AG09309 (cell line): Measurements from ENCODE around the gene HDDC3.
"Not testable (repeated sequence)": the region's sequence is repeated elsewhere in the genome, so short reads cannot be mapped to it uniquely, and the experiment has no call there.

Experiments used
- DNase-seq: peaks from one replicate; pipeline ENCODE4 v3.0.0-alpha.2; 2010; ENCODE audit warnings: low read depth
- H3K4me3 ChIP-seq: 2 replicates; pipeline ENCODE4 v1.5.1; 2011; ENCODE audit warnings: mild to moderate bottlenecking, low read depth, low read length, moderate library complexity; ENCODE audit not compliant: control insufficient read depth
- TF ChIP-seq, protein P1 (sequence below): IDR thresholded peaks from 2 replicates; pipeline ENCODE4 v1.5.1; 2011; ENCODE audit warnings: mild to moderate bottlenecking, low read depth, low read length, inconsistent platforms; ENCODE audit not compliant: insufficient read depth, control insufficient read depth; ENCODE audit errors: missing control alignments

HDDC3 gene

DNA sequence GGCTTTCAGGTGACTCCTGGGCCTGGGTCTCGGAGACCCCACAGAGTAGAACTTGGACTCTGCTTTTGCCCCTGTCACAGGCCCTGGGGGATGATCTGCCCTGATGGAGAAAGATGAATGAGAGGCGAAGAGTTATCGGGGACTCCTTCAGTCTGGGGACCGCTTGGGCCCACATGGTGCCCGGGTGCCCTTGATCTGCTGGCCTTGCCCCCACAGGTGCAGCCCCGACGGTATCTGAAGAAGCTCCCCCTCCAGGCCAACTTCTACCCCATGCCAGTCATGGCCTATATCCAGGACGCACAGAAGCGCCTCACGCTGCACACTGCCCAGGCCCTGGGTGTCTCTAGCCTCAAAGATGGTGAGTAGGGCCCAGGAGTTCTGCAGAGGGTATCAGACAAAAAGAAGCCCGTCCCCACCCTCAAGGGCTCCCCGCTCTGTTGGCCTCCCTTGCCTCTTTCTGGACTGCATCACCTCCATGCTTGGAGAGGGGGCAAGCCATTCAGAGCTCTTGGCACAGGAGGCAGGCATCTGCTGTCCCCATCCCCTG is 18.9 kb downstream of the HDDC3 start:
- TF ChIP-seq, protein P1, sequence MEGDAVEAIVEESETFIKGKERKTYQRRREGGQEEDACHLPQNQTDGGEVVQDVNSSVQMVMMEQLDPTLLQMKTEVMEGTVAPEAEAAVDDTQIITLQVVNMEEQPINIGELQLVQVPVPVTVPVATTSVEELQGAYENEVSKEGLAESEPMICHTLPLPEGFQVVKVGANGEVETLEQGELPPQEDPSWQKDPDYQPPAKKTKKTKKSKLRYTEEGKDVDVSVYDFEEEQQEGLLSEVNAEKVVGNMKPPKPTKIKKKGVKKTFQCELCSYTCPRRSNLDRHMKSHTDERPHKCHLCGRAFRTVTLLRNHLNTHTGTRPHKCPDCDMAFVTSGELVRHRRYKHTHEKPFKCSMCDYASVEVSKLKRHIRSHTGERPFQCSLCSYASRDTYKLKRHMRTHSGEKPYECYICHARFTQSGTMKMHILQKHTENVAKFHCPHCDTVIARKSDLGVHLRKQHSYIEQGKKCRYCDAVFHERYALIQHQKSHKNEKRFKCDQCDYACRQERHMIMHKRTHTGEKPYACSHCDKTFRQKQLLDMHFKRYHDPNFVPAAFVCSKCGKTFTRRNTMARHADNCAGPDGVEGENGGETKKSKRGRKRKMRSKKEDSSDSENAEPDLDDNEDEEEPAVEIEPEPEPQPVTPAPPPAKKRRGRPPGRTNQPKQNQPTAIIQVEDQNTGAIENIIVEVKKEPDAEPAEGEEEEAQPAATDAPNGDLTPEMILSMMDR = no peak
- no peak for DNase-seq
- no peak overlapping the region for H3K4me3 ChIP-seq

DNA sequence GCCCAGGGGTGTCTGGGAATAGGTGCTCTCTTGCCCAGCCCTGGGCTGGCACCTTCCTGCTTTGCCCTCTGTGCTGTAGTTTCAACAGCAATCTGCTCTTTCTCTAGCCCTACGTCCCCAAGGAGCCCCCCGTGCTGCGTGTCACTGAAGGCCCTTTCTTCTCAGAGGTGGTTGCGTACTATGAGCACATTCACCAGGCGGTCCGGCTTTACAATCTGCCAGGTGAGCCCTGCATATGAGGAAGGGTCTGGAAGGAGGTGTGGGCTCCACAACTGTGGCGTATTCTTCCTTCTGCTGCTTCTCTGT is 19.6 kb downstream of the HDDC3 start:
- no peak for DNase-seq
- H3K4me3 ChIP-seq = no peak overlapping the region
- TF ChIP-seq, protein P1 = no peak

DNA sequence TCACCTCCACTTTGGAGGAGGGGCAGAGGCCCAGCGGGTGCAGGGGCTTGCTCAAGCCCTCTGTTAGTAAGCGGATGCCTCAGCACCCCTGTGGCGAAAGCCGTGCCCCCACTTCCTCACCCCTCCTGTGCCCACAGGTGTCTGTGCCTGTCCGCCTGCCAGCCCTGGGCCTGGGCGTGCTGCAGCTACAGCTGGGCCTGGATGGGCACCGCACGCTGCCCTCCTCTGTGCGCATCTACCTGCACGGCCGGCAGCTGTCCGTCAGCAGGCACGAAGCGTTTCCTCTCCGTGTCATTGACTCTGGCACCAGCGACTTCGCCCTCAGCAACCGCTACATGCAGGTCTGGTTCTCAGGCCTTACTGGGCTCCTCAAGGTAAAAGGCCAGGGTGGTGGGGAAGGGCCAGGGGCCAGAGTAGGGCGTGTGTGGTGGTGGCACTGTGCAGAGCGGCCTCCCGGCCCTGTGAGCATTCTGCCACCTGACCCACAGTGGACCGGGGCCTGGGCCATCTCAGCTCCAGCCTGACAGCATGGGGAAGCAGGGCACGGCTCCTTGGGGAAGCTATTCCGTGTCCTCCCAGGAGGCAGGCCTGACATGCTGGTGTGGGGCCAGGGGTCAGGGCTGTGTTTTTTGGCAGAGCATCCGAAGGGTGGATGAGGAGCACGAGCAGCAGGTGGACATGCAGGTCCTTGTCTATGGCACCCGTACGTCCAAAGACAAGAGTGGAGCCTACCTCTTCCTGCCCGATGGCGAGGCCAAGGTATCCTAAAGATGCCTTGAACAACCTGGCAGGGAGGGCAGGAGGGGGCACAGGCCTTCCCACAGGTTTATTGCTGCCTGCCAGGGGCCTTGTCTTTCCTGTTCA is 20.2 kb downstream of the HDDC3 start:
- TF ChIP-seq, protein P1 = no peak

DNA sequence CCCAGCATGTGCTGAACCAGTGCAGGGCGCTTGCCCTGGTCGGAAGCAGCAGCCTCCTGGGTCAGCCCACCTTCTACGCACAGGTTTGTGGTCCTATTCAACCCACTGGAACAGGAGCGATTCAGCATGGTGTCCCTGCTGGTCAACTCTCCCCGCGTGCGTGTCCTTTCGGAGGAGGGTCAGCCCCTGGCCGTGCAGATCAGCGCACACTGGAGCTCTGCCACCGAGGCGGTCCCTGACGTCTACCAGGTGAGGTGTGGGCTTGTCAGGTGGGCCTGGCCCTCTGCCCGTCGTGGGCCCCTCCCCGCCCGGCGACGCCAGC is 21.1 kb downstream of the HDDC3 start:
- TF ChIP-seq, protein P1 = no peak
- DNase-seq = no peak
- H3K4me3 ChIP-seq = no peak overlapping the region

More for the DNA sequence above, 20.2 kb downstream of the HDDC3 start:
- no peak for DNase-seq
- H3K4me3 ChIP-seq = no peak overlapping the region

DNA sequence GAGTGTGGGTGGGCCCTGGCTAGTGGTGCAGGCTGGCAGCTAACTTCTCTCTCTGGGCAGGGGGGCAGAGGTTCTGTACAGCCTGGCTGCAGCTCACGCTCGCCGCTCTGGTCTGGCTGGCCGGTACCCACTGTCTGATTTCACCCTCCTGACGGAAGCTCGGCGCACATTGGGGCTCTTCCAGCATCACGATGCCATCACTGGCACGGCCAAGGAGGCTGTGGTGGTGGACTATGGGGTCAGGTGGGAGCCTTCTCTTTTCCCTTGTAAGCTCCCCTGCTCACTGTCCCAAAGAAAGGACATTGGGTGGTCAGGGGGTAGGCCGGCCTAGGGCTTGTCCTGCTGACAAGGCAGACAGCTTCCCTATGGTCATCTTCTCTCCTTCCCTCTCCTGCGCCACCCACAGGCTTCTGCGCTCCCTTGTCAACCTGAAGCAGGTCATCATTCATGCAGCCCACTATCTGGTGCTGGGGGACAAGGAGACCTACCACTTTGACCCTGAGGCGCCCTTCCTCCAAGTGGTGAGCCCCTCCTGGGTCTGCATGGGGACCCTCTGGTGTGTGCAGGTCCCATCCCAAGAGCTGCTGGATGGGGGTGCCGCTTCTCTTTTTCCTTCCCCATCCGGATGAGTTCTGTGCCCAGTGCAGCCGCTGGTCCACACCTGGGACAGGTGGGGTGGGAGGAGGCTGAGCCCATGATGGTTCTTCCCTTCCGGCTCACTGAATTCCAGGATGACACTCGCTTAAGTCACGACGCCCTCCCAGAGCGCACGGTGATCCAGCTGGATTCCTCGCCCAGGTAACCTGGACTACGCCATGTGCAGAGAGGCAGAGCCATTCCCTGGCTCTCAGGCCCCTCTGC is 21.7 kb downstream of the HDDC3 start:
- no peak overlapping the region for H3K4me3 ChIP-seq
- DNase-seq = no peak
- TF ChIP-seq, protein P1 = no peak

DNA sequence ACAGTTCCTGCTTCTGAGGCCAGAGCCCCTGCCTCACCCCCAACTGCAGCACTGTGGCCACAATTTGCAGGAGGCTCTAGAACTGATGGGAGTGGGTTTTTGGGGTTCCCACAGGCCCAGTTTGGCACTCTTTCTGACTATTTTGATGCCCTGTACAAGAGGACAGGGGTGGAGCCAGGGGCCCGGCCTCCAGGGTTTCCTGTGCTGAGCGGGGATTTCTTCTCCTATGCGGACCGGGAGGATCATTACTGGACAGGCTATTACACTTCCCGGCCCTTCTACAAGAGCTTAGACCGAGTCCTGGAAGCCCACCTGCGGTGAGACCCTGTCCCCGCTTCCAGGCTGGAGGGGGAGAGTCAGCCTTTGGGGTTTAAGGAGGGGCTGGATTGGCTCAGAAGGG is 22.4 kb downstream of the HDDC3 start:
- DNase-seq = no peak
- TF ChIP-seq, protein P1 = no peak

DNA sequence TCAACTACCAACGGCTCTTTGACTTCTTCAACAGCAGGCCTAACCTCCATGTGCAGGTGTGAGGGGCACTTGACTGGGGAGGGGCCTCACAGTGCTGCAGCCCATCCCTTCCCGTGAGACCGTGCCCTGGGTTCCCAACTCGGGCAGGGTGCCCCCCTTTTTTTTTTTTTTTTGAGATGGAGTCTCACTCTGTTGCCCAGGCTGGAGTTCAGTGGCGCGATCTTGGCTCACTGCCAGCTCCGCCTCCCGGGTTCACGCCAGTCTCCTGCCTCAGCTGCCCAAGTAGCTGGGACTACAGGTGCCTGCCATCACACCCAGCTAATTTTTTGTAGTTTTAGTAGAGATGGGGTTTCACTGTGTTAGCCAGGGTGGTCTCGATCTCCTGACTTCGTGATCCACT is 22.9 kb downstream of the HDDC3 start:
- H3K4me3 ChIP-seq, DNase-seq: not testable (repeated sequence)

More for the DNA sequence above, 22.4 kb downstream of the HDDC3 start:
- no peak overlapping the region for H3K4me3 ChIP-seq
